Activated CD4-positive, alpha-beta T cell treated with anti-CD3 and anti-CD28 coated beads for 36 hours (primary cell): ENCODE measurements around the gene GLRA1. TPM values are rescaled to one million over a fixed set of nuclear protein-coding genes. Genes with fewer than 3 reads are reported as not detected.

Experiments used
- ATAC-seq: fragments of 200-7000 bp; cut with Tn5 transposase; one replicate; pipeline ENCODE4 v1.10.0; 2021; ENCODE audit warnings: mild to moderate bottlenecking, moderate library complexity
- CTCF ChIA-PET: fragments of 350-600 bp; sonication (Branson Sonifier 250); formaldehyde crosslinking; loops from one replicate; lab custom pipeline; 2021; ENCODE audit warnings: antibody characterized with exemption; lab: Charles Lee
- POLR2A ChIA-PET: fragments of 350-600 bp; sonication (Branson Sonifier 250); formaldehyde crosslinking; loops from one replicate; lab custom pipeline; 2021; ENCODE audit warnings: antibody characterized with exemption, inconsistent platforms; lab: Charles Lee
- DNase-seq: peaks from one replicate; pipeline ENCODE4 v3.0.0-alpha.2; 2020
- H3K27ac Mint-ChIP-seq: one replicate; pipeline ENCODE4 v1.8.0; 2021; ENCODE audit warnings: mixed read lengths
- H3K27me3 Mint-ChIP-seq: one replicate; pipeline ENCODE4 v1.8.0; 2021; ENCODE audit warnings: mixed read lengths
- H3K36me3 Mint-ChIP-seq: one replicate; pipeline ENCODE4 v1.8.0; 2021; ENCODE audit warnings: low read depth, mixed read lengths
- H3K4me1 Mint-ChIP-seq: one replicate; pipeline ENCODE4 v1.8.0; 2021; ENCODE audit warnings: mixed read lengths
- H3K4me3 Mint-ChIP-seq: one replicate; pipeline ENCODE4 v1.8.0; 2021; ENCODE audit warnings: mild to moderate bottlenecking, moderate library complexity, mixed read lengths
- H3K9me3 Mint-ChIP-seq: one replicate; pipeline ENCODE4 v1.8.0; 2021; ENCODE audit warnings: low read depth, mixed read lengths
- intact Hi-C, 2 experiments: fragments of 100-400 bp; cut with DNase I in 1 of 2; cut with micrococcal nuclease in 1 of 2; formaldehyde crosslinking; loops; one replicate each; pipeline versions ENCODE4 v1.14.2 to v1.15.1; 2022 to 2024; cut with DNase I, micrococcal nuclease
- total RNA-seq, 2 experiments: library from RNA; stranded (reverse); gene quantifications; one replicate each; pipeline ENCODE4 v1.2.3, GENCODE V29; 2021

The GLRA1 gene
- total RNA-seq, 2 experiments from 2014 or later = not detected

DNA sequence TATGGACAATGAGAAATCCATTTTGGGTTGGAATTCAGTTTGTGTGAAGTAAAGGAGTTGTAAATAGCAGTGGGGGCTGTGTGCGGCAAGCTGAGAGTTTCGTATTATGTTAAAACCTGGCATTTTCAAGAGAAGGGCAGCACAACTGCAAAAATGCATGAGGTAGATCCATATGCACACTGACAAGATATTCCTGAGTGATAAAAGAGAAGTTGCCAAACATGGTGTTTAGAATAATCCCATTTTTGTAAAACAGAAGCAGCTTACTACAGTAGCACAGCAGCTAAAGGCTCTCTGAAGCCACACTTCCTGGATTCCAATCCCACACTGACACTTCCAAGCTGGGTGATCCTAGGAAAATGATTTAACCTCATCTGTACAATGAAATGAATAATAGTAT, 11.2 kb downstream of the GLRA1 start:
- ChIA-PET POLR2A (no interaction called here), CTCF (interaction anchor here (0.6 to 1.2 kb wide), 2 partner anchors 9 to 338 kb away, joined by 3 read pairs; no protein-coding TSS in a partner anchor)
- intact Hi-C loops = no loop called here

GRCh38 chr5:151912360-151912759, 12.3 kb downstream of the GLRA1 start:
- Mint-ChIP-seq H3K9me3 (no peaks in the 10 kb centered on the region), H3K27ac (no peak overlapping the region)
- CTCF ChIA-PET = no interaction called here

More for the DNA sequence above, 11.2 kb downstream of the GLRA1 start:
- H3K27me3 Mint-ChIP-seq = peaks cover 3% of the 10 kb centered on the region
- H3K4me3 Mint-ChIP-seq = no peak overlapping the region
- no peak for DNase-seq
- H3K4me1 Mint-ChIP-seq = no peaks in the 10 kb centered on the region
- no peak overlapping the region for H3K27ac Mint-ChIP-seq
- no peaks in the 10 kb centered on the region for H3K9me3 Mint-ChIP-seq
- no peaks in the 10 kb centered on the region for H3K36me3 Mint-ChIP-seq
- ATAC-seq = no peak

DNA sequence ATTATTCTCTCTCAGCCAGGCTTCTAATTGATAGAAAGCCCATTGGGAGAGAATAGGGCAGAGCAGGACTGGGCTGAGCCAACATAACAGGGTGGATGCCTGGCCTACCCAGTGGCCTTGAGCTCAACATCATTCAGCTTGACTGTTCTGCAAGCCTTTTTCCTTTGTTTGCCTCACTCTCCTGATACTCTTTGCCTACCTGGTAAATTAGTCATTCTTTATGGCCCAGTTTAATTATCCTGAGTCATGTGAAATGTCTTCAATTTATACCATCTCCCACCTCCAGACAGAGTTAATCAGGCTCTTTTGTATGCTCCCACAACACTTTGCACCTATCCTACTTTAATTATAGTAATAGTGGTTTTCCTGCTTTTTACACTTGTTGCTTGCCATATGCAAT, 13.6 kb downstream of the GLRA1 start:
- Mint-ChIP-seq H3K27me3 (peaks cover 3% of the 10 kb centered on the region), H3K4me3 (no peak overlapping the region), H3K27ac (no peak overlapping the region), H3K36me3 (no peaks in the 10 kb centered on the region), H3K9me3 (no peaks in the 10 kb centered on the region), H3K4me1 (no peaks in the 10 kb centered on the region)
- intact Hi-C loops = no loop called here
- no peak for ATAC-seq
- ChIA-PET CTCF (no interaction called here), POLR2A (no interaction called here)
- DNase-seq = no peak

More at GRCh38 chr5:151912360-151912759, 12.3 kb downstream of the GLRA1 start:
- Mint-ChIP-seq H3K27me3 (peaks cover 3% of the 10 kb centered on the region), H3K36me3 (no peaks in the 10 kb centered on the region), H3K4me3 (no peak overlapping the region), H3K4me1 (no peaks in the 10 kb centered on the region)
- POLR2A ChIA-PET = no interaction called here
- ATAC-seq (no peak), DNase-seq (no peak)
- intact Hi-C loops = no loop called here

GRCh38 chr5:151909628-151910027, 15.0 kb downstream of the GLRA1 start:
- DNase-seq (no peak), ATAC-seq (no peak)
- no peaks in the 10 kb centered on the region for H3K9me3 Mint-ChIP-seq
- peaks cover 3% of the 10 kb centered on the region for H3K27me3 Mint-ChIP-seq
- no peak overlapping the region for H3K27ac Mint-ChIP-seq
- intact Hi-C loops = no loop called here
- no peaks in the 10 kb centered on the region for H3K4me1 Mint-ChIP-seq
- ChIA-PET POLR2A (no interaction called here), CTCF (no interaction called here)
- no peaks in the 10 kb centered on the region for H3K36me3 Mint-ChIP-seq
- H3K4me3 Mint-ChIP-seq = no peak overlapping the region

DNA sequence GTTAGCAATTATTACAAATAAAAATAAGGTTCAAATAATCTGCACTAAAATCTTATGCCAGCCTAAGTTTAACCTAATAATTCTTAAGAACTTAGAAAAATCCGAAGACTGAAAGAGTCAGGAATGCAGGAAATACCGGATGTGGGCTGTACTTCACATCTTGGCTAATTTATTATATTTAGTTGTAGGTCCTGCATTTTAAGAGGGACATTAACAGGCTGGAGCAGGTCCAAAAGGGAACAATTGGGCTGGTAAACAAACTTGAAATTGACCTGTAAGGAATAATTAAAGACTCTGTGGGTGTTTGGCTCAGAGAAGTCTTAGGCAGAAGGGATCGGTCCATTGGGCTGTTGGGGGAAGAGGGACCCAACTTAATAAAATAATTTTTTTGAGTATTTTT, 18.4 kb downstream of the GLRA1 start:
- H3K4me1 Mint-ChIP-seq = no peaks in the 10 kb centered on the region
- no peak for ATAC-seq
- no peaks in the 10 kb centered on the region for H3K36me3 Mint-ChIP-seq
- H3K27me3 Mint-ChIP-seq = no peaks in the 10 kb centered on the region
- ChIA-PET CTCF (no interaction called here), POLR2A (no interaction called here)
- H3K4me3 Mint-ChIP-seq = no peak overlapping the region
- H3K9me3 Mint-ChIP-seq = no peaks in the 10 kb centered on the region
- intact Hi-C loops = no loop called here
- DNase-seq = no peak
- no peak overlapping the region for H3K27ac Mint-ChIP-seq

DNA sequence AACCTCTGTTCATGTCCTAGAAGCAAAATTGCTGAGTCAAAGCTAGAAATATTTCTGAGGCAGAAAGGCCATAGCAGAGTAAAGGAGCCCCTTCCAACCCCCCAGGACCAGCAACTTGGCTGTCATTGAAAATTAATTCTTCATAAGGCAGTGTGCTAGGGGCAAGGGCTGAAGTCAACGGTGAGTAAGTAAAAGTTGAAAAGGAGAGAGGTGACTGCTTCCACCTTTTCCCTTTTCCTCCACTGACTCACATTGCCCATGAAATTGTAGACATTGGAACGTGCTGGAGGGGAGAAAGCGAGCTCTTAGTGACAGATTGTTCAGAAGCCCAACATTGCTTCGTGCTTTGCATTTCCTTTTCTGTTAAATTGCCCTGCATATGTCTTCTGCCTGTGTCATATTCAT, 19.1 kb downstream of the GLRA1 start:
- Mint-ChIP-seq H3K4me3 (no peak overlapping the region), H3K27me3 (no peaks in the 10 kb centered on the region), H3K27ac (no peak overlapping the region), H3K4me1 (no peaks in the 10 kb centered on the region), H3K9me3 (no peaks in the 10 kb centered on the region), H3K36me3 (no peaks in the 10 kb centered on the region)
- CTCF ChIA-PET = interaction anchor here (1.4 kb wide), 1 partner anchor 8 kb away, joined by 3 read pairs; no protein-coding TSS in a partner anchor
- POLR2A ChIA-PET = no interaction called here
- no peak for DNase-seq
- intact Hi-C loops = no loop called here
- no peak for ATAC-seq

DNA sequence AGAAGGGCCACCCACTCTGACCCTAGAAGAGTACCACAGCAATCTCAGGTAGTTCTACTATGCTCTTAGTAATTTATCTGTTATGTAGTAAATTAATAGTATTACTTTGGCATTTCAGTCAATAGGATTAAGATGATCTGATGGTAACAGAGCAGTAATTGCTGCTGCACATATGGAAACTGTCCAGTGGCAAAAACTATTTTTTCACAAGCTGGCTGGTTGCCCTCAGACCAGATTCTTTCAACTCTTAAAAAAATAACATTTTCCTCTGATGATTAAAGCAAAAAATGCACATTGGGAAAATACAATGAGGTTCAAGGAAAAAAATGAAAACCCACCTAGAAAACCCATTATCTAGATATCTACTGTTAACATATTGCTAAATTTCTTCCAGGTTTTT, 19.7 kb downstream of the GLRA1 start:
- CTCF ChIA-PET = interaction anchor here (1.4 kb wide), 1 partner anchor 9 kb away, joined by 3 read pairs; no protein-coding TSS in a partner anchor
- Mint-ChIP-seq H3K4me1 (no peaks in the 10 kb centered on the region), H3K36me3 (no peaks in the 10 kb centered on the region), H3K27ac (no peak overlapping the region), H3K27me3 (no peaks in the 10 kb centered on the region), H3K9me3 (no peaks in the 10 kb centered on the region), H3K4me3 (no peak overlapping the region)
- intact Hi-C loops = no loop called here
- ATAC-seq (no peak), DNase-seq (no peak)
- POLR2A ChIA-PET = no interaction called here

DNA sequence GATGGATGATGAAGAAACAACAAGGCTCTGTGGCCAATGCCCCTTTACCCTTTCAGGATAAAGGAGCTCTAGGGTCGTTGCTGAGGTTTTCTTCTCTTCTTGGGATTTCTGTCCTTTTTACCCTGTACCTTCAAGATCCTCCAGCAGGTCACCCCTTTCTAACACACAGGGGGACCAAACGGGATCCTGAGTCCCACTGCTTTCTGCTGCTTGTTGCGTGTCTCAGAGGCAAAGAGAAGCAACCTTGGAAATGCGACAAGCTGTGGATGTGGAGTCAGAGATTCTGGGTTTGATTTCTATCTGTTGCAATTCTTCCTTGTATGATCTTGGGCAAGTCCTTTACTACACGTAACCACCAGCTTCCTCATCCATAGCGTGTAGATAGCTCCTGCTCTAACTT, 20.5 kb downstream of the GLRA1 start:
- H3K36me3 Mint-ChIP-seq = no peaks in the 10 kb centered on the region
- H3K27me3 Mint-ChIP-seq = no peaks in the 10 kb centered on the region
- intact Hi-C loops = no loop called here
- H3K4me1 Mint-ChIP-seq = no peaks in the 10 kb centered on the region
- no peak for ATAC-seq
- ChIA-PET POLR2A (no interaction called here), CTCF (interaction anchor here (1.4 kb wide), 1 partner anchor 9 kb away, joined by 3 read pairs; no protein-coding TSS in a partner anchor)
- no peak overlapping the region for H3K27ac Mint-ChIP-seq
- DNase-seq = no peak
- no peak overlapping the region for H3K4me3 Mint-ChIP-seq
- no peaks in the 10 kb centered on the region for H3K9me3 Mint-ChIP-seq

GRCh38 chr5:151903243-151903653, 21.4 kb downstream of the GLRA1 start:
- intact Hi-C loops = no loop called here
- DNase-seq (no peak), ATAC-seq (no peak)
- H3K4me1 Mint-ChIP-seq = no peaks in the 10 kb centered on the region
- ChIA-PET POLR2A (no interaction called here), CTCF (interaction anchor here (0.6 kb wide), 1 partner anchor 21 kb away, joined by 3 read pairs; no protein-coding TSS in a partner anchor)
- H3K9me3 Mint-ChIP-seq = no peaks in the 10 kb centered on the region
- peaks cover 2% of the 10 kb centered on the region for H3K27me3 Mint-ChIP-seq
- no peak overlapping the region for H3K27ac Mint-ChIP-seq
- no peaks in the 10 kb centered on the region for H3K36me3 Mint-ChIP-seq
- no peak overlapping the region for H3K4me3 Mint-ChIP-seq

DNA sequence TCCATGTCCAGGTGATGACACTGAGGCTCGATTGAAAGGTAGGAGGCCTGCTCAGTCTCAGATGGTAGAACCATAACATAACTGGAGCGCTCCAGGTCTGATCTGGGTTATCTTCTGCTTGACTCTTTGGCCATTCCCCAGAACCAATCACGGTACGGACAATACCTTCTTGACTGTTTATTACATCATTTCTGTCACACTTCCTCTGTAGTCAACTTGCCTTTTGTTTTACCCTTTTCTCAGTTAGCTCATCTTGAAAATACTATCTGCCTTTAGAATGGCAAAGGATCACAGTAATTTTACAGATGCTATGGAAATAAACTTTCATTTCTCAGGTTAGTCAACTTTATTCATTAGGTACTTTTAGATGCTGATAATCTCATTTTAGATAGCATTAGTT, 22.4 kb downstream of the GLRA1 start:
- Mint-ChIP-seq H3K4me3 (no peak overlapping the region), H3K36me3 (no peaks in the 10 kb centered on the region), H3K27me3 (peaks cover 2% of the 10 kb centered on the region), H3K4me1 (peaks cover 2% of the 10 kb centered on the region), H3K9me3 (no peaks in the 10 kb centered on the region), H3K27ac (no peak overlapping the region)
- ATAC-seq (no peak), DNase-seq (no peak)
- POLR2A ChIA-PET = no interaction called here
- CTCF ChIA-PET = no interaction called here
- intact Hi-C loops = no loop called here

DNA sequence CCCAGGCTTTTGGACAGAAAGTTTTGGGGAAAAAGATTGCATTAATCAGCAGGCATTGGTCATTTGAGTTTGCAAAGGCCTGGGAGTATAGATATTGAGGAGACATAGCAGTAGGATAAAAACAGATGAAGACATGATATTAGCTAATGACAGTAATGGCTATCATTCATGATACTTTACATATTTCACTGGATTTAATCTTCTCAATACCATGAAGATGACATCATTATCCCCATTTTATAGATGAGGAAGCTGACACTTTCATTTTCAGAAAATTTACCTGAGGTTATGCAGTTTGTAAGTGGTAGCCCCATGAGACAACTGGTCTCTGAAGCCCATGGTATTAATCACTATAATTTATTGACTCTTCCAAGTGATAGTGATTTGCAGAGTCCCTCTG, 23.0 kb downstream of the GLRA1 start:
- intact Hi-C loops = no loop called here
- Mint-ChIP-seq H3K4me1 (peaks cover 2% of the 10 kb centered on the region), H3K27ac (no peak overlapping the region), H3K36me3 (no peaks in the 10 kb centered on the region), H3K4me3 (no peak overlapping the region), H3K27me3 (peaks cover 2% of the 10 kb centered on the region), H3K9me3 (no peaks in the 10 kb centered on the region)
- ATAC-seq (no peak), DNase-seq (no peak)
- CTCF ChIA-PET = no interaction called here
- POLR2A ChIA-PET = no interaction called here

- Mint-ChIP-seq H3K27ac (no peak overlapping the region), H3K4me1 (peaks cover 2% of the 10 kb centered on the region), H3K36me3 (no peaks in the 10 kb centered on the region), H3K4me3 (no peak overlapping the region), H3K27me3 (peaks cover 2% of the 10 kb centered on the region), H3K9me3 (no peaks in the 10 kb centered on the region)
- no peak for DNase-seq
- CTCF ChIA-PET = interaction anchor here (0.9 to 1.4 kb wide), 2 partner anchors 15 to 36 kb away, joined by 3 read pairs; no protein-coding TSS in a partner anchor
- ATAC-seq = no peak
- intact Hi-C loops = no loop called here
- POLR2A ChIA-PET = no interaction called here
These were observed 23.8 kb downstream of the GLRA1 start for GRCh38 chr5:151900891-151901290.
